ENCODE results near the gene RNF20. TPM values are rescaled to one million over a fixed set of nuclear protein-coding genes. Genes with fewer than 3 reads are reported as not detected.

RNF20 gene
- total and polyA plus RNA-seq, 2 of the 13 experiments (the other 11 are each of a cell fraction or from before 2014, with no cell fraction given) = 12.7 to 37.6 TPM

DNA sequence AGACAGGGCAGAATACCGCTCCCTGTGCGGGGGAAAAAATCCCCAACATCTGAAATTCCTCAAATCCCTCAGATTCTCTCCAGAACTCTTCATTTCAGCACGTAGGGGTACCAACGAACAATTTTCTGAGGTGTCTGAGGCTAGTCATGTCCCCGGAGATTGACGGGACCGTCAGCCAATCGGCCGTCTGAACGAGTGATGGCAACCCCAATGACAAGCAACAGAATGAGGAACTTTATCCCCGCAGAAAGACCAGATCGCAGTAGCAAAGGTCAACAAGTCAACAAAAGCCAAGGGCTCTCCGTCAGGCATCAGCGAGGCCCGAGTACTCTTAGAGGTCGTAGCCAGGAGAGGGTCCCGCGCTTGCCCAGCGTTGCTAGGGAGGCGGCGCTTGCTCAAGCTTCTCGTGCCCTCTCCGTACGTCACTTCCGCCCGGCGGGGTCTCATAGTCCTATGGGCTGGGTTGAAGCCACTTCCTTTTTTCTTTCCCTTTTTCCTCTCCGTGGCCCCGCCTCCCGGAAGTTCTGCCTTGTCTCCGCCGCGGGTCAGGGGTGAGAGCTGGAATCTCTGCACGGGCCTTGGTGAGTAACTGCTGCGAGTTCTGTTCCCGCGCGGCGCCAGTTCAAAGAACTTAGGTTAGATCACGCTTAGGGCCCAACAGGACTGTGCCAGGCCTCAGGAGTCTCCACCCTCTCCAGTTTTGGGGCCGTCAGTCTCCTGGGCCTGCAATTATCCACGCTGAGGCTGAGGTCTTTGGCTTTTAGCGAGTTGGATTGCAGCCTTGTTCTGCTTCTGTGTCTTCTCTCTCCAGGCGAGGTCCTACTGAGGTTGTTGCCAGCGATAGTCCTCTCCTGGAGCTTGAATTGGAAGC, at the start of gene RNF20 (continued):
- TF ChIP-seq MAFG (CRISPR knock-in tag; IDR thresholded peaks at IDR 0.05) = no peak
- no peak for TF ChIP-seq ZNF788 (CRISPR knock-in tag; IDR thresholded peaks at IDR 0.05; ENCODE audit: borderline replicate concordance)
- TF ChIP-seq ZSCAN22 (CRISPR knock-in tag; IDR thresholded peaks at IDR 0.05) = no peak
- no peak for TF ChIP-seq KLF15 (CRISPR knock-in tag; IDR thresholded peaks at IDR 0.05; ENCODE audit: borderline replicate concordance)
- TF ChIP-seq POLR2AphosphoS5 (IDR thresholded peaks at IDR 0.05; ENCODE audit: low read depth, low read length) = peak; percentile 74
- no peak for TF ChIP-seq REXO4 (CRISPR knock-in tag; IDR thresholded peaks at IDR 0.05; ENCODE audit: borderline replicate concordance)
- no peak for TF ChIP-seq ZSCAN9 (CRISPR knock-in tag; IDR thresholded peaks at IDR 0.05; ENCODE audit: borderline replicate concordance)
- TF ChIP-seq SMAD1 (CRISPR knock-in tag; IDR thresholded peaks at IDR 0.05; ENCODE audit: borderline replicate concordance, low read depth) = no peak; the same call in 1 of the 2 replicates
- TF ChIP-seq, protein P1, sequence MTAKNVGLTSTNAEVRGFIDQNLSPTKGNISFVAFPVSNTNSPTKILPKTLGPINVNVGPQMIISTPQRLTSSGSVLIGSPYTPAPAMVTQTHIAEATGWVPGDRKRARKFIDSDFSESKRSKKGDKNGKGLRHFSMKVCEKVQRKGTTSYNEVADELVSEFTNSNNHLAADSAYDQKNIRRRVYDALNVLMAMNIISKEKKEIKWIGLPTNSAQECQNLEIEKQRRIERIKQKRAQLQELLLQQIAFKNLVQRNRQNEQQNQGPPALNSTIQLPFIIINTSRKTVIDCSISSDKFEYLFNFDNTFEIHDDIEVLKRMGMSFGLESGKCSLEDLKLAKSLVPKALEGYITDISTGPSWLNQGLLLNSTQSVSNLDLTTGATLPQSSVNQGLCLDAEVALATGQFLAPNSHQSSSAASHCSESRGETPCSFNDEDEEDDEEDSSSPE (CRISPR knock-in tag; IDR thresholded peaks at IDR 0.05) = peak; percentile 93
- TF ChIP-seq NBN (conservative IDR thresholded peaks at IDR 0.05) = no peak
- TF ChIP-seq KLF16 (CRISPR knock-in tag; IDR thresholded peaks at IDR 0.05) = no peak
- TF ChIP-seq MIXL1 (CRISPR knock-in tag; IDR thresholded peaks at IDR 0.05) = no peak
- TF ChIP-seq KLF9 (CRISPR knock-in tag; IDR thresholded peaks at IDR 0.05; ENCODE audit: low read depth) = no peak
- TF ChIP-seq, protein P2, sequence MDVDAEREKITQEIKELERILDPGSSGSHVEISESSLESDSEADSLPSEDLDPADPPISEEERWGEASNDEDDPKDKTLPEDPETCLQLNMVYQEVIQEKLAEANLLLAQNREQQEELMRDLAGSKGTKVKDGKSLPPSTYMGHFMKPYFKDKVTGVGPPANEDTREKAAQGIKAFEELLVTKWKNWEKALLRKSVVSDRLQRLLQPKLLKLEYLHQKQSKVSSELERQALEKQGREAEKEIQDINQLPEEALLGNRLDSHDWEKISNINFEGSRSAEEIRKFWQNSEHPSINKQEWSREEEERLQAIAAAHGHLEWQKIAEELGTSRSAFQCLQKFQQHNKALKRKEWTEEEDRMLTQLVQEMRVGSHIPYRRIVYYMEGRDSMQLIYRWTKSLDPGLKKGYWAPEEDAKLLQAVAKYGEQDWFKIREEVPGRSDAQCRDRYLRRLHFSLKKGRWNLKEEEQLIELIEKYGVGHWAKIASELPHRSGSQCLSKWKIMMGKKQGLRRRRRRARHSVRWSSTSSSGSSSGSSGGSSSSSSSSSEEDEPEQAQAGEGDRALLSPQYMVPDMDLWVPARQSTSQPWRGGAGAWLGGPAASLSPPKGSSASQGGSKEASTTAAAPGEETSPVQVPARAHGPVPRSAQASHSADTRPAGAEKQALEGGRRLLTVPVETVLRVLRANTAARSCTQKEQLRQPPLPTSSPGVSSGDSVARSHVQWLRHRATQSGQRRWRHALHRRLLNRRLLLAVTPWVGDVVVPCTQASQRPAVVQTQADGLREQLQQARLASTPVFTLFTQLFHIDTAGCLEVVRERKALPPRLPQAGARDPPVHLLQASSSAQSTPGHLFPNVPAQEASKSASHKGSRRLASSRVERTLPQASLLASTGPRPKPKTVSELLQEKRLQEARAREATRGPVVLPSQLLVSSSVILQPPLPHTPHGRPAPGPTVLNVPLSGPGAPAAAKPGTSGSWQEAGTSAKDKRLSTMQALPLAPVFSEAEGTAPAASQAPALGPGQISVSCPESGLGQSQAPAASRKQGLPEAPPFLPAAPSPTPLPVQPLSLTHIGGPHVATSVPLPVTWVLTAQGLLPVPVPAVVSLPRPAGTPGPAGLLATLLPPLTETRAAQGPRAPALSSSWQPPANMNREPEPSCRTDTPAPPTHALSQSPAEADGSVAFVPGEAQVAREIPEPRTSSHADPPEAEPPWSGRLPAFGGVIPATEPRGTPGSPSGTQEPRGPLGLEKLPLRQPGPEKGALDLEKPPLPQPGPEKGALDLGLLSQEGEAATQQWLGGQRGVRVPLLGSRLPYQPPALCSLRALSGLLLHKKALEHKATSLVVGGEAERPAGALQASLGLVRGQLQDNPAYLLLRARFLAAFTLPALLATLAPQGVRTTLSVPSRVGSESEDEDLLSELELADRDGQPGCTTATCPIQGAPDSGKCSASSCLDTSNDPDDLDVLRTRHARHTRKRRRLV (CRISPR knock-in tag; IDR thresholded peaks at IDR 0.05) = no peak
- no peak for TF ChIP-seq ZNF562 (CRISPR knock-in tag; IDR thresholded peaks at IDR 0.05; ENCODE audit: borderline replicate concordance)
- no peak for TF ChIP-seq U2AF1 (optimal IDR thresholded peaks at IDR 0.05; ENCODE audit: low read depth, low read length)
- no peak for TF ChIP-seq SMARCE1 (IDR thresholded peaks at IDR 0.05; ENCODE audit: borderline replicate concordance)
- no peak for TF ChIP-seq PAF1 (CRISPR knock-in tag; IDR thresholded peaks at IDR 0.05)
- TF ChIP-seq SALL2 (CRISPR knock-in tag; IDR thresholded peaks at IDR 0.05) = no peak; the same call in 1 of the 2 replicates
- TF ChIP-seq, protein P3, sequence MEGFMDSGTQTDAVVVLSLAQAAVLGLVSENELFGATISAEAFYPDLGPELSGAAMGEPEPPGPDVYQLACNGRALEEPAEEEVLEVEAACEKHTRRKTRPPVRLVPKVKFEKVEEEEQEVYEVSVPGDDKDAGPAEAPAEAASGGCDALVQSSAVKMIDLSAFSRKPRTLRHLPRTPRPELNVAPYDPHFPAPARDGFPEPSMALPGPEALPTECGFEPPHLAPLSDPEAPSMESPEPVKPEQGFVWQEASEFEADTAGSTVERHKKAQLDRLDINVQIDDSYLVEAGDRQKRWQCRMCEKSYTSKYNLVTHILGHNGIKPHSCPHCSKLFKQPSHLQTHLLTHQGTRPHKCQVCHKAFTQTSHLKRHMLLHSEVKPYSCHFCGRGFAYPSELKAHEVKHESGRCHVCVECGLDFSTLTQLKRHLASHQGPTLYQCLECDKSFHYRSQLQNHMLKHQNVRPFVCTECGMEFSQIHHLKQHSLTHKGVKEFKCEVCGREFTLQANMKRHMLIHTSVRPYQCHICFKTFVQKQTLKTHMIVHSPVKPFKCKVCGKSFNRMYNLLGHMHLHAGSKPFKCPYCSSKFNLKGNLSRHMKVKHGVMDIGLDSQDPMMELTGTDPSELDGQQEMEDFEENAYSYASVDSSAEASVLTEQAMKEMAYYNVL (CRISPR knock-in tag; IDR thresholded peaks at IDR 0.05; ENCODE audit: borderline replicate concordance) = peak; percentile 68; the same call in 1 of the 2 replicates
- peak; percentile 60; the same call in 1 of the 2 replicates for TF ChIP-seq ETV5 (CRISPR knock-in tag; IDR thresholded peaks at IDR 0.05; ENCODE audit: borderline replicate concordance)
- TF ChIP-seq, protein P4, sequence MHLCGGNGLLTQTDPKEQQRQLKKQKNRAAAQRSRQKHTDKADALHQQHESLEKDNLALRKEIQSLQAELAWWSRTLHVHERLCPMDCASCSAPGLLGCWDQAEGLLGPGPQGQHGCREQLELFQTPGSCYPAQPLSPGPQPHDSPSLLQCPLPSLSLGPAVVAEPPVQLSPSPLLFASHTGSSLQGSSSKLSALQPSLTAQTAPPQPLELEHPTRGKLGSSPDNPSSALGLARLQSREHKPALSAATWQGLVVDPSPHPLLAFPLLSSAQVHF (CRISPR knock-in tag; IDR thresholded peaks at IDR 0.05) = no peak

All from HepG2 (cell line).